Measurements from ENCODE around the gene MYOM3. TPM values are rescaled to one million over a fixed set of nuclear protein-coding genes. Genes with fewer than 3 reads are reported as not detected.

MYOM3 gene
- total RNA-seq, 1 donor from 2014 or later, result 1.2 TPM

GRCh38 chr1:24134376-24134775 lies 22.4 kb upstream of the MYOM3 start:
- intact Hi-C loops (cut with DNase I), result no loop called here
- H3K9me3 ChIP-seq, result peaks cover 0 to 13% of the 10 kb centered on the region in 2 donors
- H3K36me3 ChIP-seq, result no peaks in the 10 kb centered on the region
- no peaks in the 10 kb centered on the region for H3K27me3 ChIP-seq
- no peak for DNase-seq (ENCODE audit: low spot score in 2 of 2)
- no peaks in the 10 kb centered on the region for H3K4me1 ChIP-seq
- H3K4me3 ChIP-seq, result no peak overlapping the region
- TF ChIP-seq CTCF (IDR thresholded peaks at IDR 0.05), result no peak
- H3K27ac ChIP-seq, result no peak overlapping the region

- Histone ChIP-seq H3K36me3 (no peaks in the 10 kb centered on the region), H3K4me1 (no peaks in the 10 kb centered on the region), H3K27ac (no peak overlapping the region), H3K4me3 (no peak overlapping the region), H3K27me3 (no peaks in the 10 kb centered on the region), H3K9me3 (peaks cover 0 to 13% of the 10 kb centered on the region in 2 donors)
- DNase-seq (ENCODE audit: low spot score in 2 of 2), result no peak
- no peak for TF ChIP-seq CTCF (IDR thresholded peaks at IDR 0.05)
- intact Hi-C loops (cut with DNase I), result no loop called here
Measured at GRCh38 chr1:24133819-24134218, 21.9 kb upstream of the MYOM3 start.

- intact Hi-C loops (cut with DNase I), result no loop called here
- Histone ChIP-seq H3K4me3 (no peak overlapping the region), H3K36me3 (no peaks in the 10 kb centered on the region), H3K27ac (no peak overlapping the region), H3K27me3 (no peaks in the 10 kb centered on the region), H3K4me1 (no peaks in the 10 kb centered on the region), H3K9me3 (peaks cover 0 to 13% of the 10 kb centered on the region in 2 donors)
- DNase-seq (ENCODE audit: low spot score in 2 of 2), result no peak
- no peak for TF ChIP-seq CTCF (IDR thresholded peaks at IDR 0.05)
Measured at GRCh38 chr1:24130385-24130784, 18.4 kb upstream of the MYOM3 start.

GRCh38 chr1:24127801-24128363 lies 15.9 kb upstream of the MYOM3 start:
- Histone ChIP-seq H3K9me3 (peaks cover 0 to 13% of the 10 kb centered on the region in 2 donors), H3K27ac (no peak overlapping the region), H3K27me3 (no peaks in the 10 kb centered on the region), H3K4me3 (no peak overlapping the region), H3K4me1 (no peaks in the 10 kb centered on the region), H3K36me3 (no peaks in the 10 kb centered on the region)
- DNase-seq (ENCODE audit: low spot score in 2 of 2), result no peak
- TF ChIP-seq CTCF (IDR thresholded peaks at IDR 0.05), result no peak
- intact Hi-C loops (cut with DNase I), result no loop called here

GRCh38 chr1:24127134-24127800 lies 15.3 kb upstream of the MYOM3 start:
- no peak overlapping the region for H3K4me3 ChIP-seq
- intact Hi-C loops (cut with DNase I), result no loop called here
- no peaks in the 10 kb centered on the region for H3K27me3 ChIP-seq
- H3K27ac ChIP-seq, result no peak overlapping the region
- no peaks in the 10 kb centered on the region for H3K36me3 ChIP-seq
- H3K9me3 ChIP-seq, result peaks cover 0 to 13% of the 10 kb centered on the region in 2 donors
- TF ChIP-seq CTCF (IDR thresholded peaks at IDR 0.05), result no peak
- no peaks in the 10 kb centered on the region for H3K4me1 ChIP-seq
- DNase-seq (ENCODE audit: low spot score in 2 of 2), result no peak

Data from ascending aorta (tissue), 2 donors.